GM21360 (cell line): ENCODE results near the gene PRKN.

Source experiments
- ATAC-seq: cut with Tn5 transposase; IDR thresholded peaks from one replicate; pipeline ENCODE4 v1.9.1; 2021; ENCODE audit warnings: mild to moderate bottlenecking, moderate library complexity; ENCODE audit not compliant: unreplicated experiment

PRKN gene

GRCh38 chr6:161941565-161941964 is 786.0 kb downstream of the PRKN start:
- ATAC-seq = no peak

- ATAC-seq = no peak
These were observed 787.0 kb downstream of the PRKN start for GRCh38 chr6:161940519-161940918.

- no peak for ATAC-seq
These were observed 801.2 kb downstream of the PRKN start for GRCh38 chr6:161926324-161926723.

GRCh38 chr6:161924516-161925116 is 803.0 kb downstream of the PRKN start:
- no peak for ATAC-seq

- no peak for ATAC-seq
These were observed 804.9 kb downstream of the PRKN start for GRCh38 chr6:161922631-161923119.

- ATAC-seq = no peak
These were observed 805.8 kb downstream of the PRKN start for GRCh38 chr6:161921602-161922395.

GRCh38 chr6:161919691-161920090 is 807.9 kb downstream of the PRKN start:
- no peak for ATAC-seq

GRCh38 chr6:161918628-161919205 is 808.8 kb downstream of the PRKN start:
- ATAC-seq = no peak

GRCh38 chr6:161918109-161918531 is 809.4 kb downstream of the PRKN start:
- ATAC-seq = no peak

- no peak for ATAC-seq
These were observed 809.9 kb downstream of the PRKN start for GRCh38 chr6:161917645-161918044.

GRCh38 chr6:161915456-161915964 is 812.1 kb downstream of the PRKN start:
- ATAC-seq = no peak

- no peak for ATAC-seq
These were observed 818.7 kb downstream of the PRKN start for GRCh38 chr6:161908872-161909271.

- ATAC-seq = no peak
These were observed 821.0 kb downstream of the PRKN start for GRCh38 chr6:161906571-161906970.

GRCh38 chr6:161903584-161904212 is 823.9 kb downstream of the PRKN start:
- ATAC-seq = no peak

- no peak for ATAC-seq
These were observed 825.7 kb downstream of the PRKN start for GRCh38 chr6:161901740-161902426.

GRCh38 chr6:161894436-161894835 is 833.1 kb downstream of the PRKN start:
- ATAC-seq = no peak

GRCh38 chr6:161891542-161891941 is 836.0 kb downstream of the PRKN start:
- no peak for ATAC-seq

- ATAC-seq = no peak
These were observed 836.7 kb downstream of the PRKN start for GRCh38 chr6:161890832-161891297.

GRCh38 chr6:161890133-161890831 is 837.3 kb downstream of the PRKN start:
- ATAC-seq = no peak

- no peak for ATAC-seq
These were observed 838.2 kb downstream of the PRKN start for GRCh38 chr6:161889324-161889723.
